Measurements from ENCODE around the gene ZNF236.

DNA sequence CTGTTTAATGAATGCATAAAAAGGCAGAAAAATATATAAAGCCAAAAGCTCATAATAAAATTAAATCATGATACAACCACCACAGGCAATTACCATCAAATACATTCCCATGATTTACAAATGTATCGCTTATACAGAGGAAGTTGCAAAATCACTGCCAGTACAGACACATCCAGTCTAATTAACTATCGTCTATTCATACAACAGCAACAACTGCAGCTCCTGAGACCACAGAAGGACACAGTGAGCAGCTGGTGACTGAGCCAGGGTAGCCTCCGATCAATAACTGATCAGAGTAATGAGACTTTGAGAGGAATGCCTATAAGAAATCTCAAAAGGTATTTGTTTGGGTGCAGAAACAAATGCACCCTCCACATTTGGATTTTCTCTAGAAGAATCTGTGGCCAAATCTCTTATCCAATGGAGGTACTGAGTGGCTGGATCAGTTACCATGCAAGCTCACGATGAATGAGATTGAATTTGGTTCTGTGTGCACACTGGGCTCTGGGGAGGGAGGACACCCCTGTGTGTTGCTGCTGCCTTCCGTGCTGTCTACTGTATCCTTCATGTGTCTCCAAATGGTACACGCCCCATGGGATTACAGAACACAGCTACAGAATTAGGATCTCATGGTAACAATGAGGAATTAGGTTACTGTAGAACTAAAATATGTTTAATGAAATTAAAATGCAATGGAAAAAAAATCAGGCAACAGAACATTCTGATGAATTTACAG lies 190.6 kb downstream of the ZNF236 start:
- TF ChIP-seq POLR2A (IDR thresholded peaks at IDR 0.05): no peak
- TF ChIP-seq CTCF (IDR thresholded peaks at IDR 0.05): no peak
